HG02763 (cell line): ENCODE measurements around the gene ZNF573.

ENCODE experiments used
- ATAC-seq: cut with Tn5 transposase; IDR thresholded peaks from one replicate; pipeline ENCODE4 v1.9.1; 2021; ENCODE audit warnings: mild to moderate bottlenecking, moderate library complexity; ENCODE audit not compliant: unreplicated experiment

The ZNF573 gene

GRCh38 chr19:37695144-37695899, 84.1 kb downstream of the ZNF573 start:
- ATAC-seq, result no peak

- ATAC-seq, result no peak
These were observed 86.3 kb downstream of the ZNF573 start for GRCh38 chr19:37692956-37693620.

- no peak for ATAC-seq
These were observed 87.4 kb downstream of the ZNF573 start for GRCh38 chr19:37691881-37692504.
